PFSK-1 (cell line): Measurements from ENCODE around the gene ATRNL1.

ENCODE experiments used
- POLR2AphosphoS5 ChIP-seq: IDR thresholded peaks from 2 replicates; pipeline ENCODE4 v1.6.1; 2012; ENCODE audit warnings: low read depth, mild to moderate bottlenecking, control low read depth, low read length, moderate library complexity
- TAF1 ChIP-seq: IDR thresholded peaks from 2 replicates; pipeline ENCODE4 v1.6.1; 2012; ENCODE audit warnings: low read length, control low read depth, borderline replicate concordance; ENCODE audit not compliant: insufficient read depth

DNA sequence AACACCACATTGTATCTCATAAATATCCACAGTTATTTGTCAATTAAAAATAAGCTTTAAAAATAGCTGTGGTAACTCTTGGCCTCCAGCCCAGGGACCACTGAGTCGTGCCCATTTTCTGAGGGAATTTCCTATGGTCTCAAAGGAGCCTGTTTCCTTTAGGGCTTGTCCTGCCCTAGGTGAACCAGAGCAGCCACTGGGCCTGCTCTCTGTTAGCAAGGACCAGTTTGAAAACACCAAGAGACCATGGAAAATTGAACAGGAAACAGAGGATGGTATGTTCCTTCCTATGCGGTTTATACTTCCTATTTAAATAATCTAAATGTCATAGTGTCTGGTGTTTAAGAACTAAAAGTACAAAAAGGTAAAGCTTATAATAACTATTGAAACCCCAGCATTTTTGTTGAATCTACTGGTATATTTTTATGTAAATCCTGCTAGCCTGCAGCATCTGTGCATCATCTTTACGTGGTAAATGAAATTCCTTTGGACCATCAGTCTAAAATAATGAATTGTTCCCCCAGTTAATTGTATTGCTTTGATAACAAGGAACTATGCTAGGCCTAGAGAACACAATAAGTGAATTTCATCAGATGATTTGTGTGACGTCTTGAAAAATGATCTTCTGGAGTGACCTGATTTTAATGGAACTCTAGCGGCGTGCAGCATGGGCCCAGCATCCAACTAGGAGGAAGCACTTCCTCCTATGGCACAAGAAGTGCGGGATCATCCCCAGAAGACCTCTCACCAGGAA lies 846.1 kb downstream of the ATRNL1 start:
- no peak for TF ChIP-seq TAF1
- TF ChIP-seq POLR2AphosphoS5 = no peak
